GM13976 (cell line): ENCODE results near the gene SUGCT.

Experiments
- DNase-seq: peaks from one replicate; pipeline ENCODE4 v3.0.0; 2012; ENCODE audit warnings: low spot score
- CTCF ChIP-seq: IDR thresholded peaks from 2 replicates; pipeline ENCODE4 v1.5.1; 2012; ENCODE audit warnings: borderline replicate concordance, mild to moderate bottlenecking; ENCODE audit not compliant: insufficient read depth; ENCODE audit errors: extremely low read depth, missing control alignments, control extremely low read depth
- in situ Hi-C: fragments of 300-500 bp; cut with MboI; formaldehyde crosslinking; loops from one replicate; pipeline ENCODE4 v1.12.0; 2022; ENCODE audit warnings: low sequenced_read_pairs, mixed read lengths, inconsistent platforms; ENCODE audit not compliant: unreplicated experiment

The SUGCT gene

DNA sequence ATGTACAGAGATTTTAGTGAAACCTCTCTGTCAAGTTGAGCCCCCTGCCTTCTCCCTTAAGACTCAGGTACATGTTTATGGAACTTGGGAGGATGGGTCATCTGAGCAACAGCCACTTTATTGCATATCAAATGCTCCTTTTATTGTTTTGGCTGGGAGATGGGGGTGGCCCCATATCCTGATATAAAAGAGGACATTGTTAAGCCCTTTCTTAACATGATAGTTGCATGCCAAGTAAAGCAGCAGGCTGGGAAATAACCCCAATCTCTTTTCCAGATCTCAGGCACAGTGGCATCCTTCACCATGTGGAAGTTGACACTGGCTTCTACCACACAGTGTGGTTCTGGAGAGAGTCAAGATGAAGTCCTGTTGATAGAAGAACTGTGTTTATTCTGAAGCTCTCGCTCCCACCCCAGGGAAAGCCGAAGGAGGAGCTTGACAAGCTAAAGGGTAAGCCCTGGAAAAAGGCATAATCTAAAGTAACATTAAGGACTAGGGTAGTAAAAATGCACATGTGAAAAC, 746.7 kb downstream of the SUGCT start:
- TF ChIP-seq CTCF = no peak
- in situ Hi-C loops = no loop called here
- no peak for DNase-seq

DNA sequence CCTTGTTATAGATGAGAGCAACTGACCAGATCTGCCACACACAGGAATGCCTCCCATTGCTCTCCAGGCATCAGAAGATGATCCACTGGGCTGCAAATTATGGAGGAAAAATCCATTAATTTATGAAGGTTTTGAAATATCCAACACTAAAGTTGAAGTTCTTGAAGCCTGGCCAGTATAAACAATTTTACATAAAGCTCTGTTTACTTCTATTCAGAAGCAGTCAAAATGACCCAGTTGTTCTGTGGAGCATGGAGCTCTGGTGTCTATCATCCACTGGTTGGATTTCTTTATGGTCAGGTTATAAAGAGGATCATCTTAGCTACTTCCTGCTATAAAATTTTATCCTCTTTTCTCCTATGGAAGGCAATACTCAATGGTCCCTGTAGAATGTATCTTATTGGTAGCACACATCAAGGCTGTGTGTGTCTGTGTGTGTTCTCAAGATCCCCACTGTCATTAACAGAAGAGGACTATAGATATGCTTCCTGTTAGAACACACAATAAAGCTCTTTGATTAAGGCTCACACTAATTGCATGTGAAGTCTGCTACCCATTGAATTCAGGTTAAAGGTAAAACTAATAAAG, 747.4 kb downstream of the SUGCT start:
- in situ Hi-C loops = no loop called here
- no peak for TF ChIP-seq CTCF
- no peak for DNase-seq

DNA sequence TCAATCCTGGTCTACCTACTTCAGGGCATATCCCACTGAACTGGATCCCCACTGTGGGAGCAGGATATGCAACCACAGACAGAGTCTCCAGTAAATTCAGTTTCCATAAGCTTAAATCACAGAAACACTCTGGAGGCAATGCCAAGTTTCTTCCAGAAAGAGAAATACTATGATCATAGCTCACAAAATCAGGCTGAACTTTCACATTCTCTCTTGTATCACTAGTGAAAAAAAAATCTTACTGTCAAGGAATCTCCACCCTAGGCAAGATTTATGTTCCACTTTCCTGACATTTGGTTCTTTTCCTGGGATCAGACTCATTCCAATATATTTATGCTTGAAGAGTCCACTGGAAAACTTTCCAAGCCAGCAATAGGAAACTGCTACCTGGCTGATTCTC, 749.0 kb downstream of the SUGCT start:
- DNase-seq = no peak
- no peak for TF ChIP-seq CTCF
- in situ Hi-C loops = no loop called here

GRCh38 chr7:40884241-40884640, 749.4 kb downstream of the SUGCT start:
- DNase-seq = no peak
- in situ Hi-C loops = no loop called here
- TF ChIP-seq CTCF = no peak

DNA sequence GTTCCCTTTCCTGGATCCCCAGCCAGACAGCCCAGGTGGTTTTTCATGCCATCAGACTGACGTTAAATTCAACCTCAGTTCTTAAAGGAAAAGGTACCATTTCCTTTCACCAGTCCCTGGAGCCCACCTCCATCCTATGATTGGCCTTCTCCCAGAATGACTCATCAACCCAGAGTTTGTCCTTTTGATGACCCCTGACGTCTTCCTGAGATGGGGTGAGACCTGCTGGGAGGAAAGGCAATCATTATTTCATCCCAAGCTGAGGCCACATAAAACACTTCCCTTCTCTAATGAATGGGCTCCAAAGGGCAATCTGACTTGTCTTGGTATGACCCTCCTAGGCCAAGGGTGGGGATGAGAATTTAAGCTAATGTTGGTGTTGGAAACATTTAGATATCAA, 750.7 kb downstream of the SUGCT start:
- in situ Hi-C loops = no loop called here
- no peak for DNase-seq
- TF ChIP-seq CTCF = no peak

DNA sequence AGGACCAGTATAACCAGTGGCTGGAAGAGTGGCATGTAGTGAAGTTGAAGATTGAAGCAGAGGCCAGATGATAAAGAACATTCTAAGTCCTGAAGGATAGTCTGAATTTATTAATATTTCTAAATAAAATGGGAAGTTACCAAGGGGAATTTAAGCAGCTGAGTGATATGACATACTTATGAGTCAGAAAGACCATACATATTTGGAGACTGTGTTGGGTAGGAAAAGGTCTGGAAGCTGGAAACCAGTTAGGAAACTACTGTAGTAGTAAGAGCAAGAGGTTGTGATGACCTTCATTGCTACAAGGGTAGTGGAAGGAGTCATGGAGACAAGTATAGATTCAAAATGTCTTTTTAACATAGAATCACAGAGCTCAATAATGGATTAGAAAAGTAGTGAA, 752.3 kb downstream of the SUGCT start:
- no peak for DNase-seq
- no peak for TF ChIP-seq CTCF
- in situ Hi-C loops = no loop called here

DNA sequence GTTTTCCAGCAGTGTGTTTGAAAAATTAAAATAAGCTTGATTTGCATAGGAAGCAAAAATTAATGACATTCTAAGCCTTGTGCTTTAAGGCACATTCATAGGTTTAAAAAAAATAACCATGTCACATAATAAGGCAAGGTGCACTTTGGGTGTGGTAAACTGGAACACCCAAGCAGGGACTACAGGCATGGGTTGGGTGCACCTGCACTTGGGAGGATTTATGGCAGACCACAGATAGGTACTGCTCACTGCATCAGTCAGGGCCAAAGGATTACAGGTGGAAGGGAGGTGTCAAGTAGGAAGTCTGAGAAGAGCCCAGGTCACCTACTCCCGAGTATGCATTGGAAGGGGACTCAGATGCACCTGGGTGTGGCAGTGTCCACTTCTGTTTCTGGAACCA, 753.7 kb downstream of the SUGCT start:
- no peak for DNase-seq
- no peak for TF ChIP-seq CTCF
- in situ Hi-C loops = no loop called here
